Neural cell (in vitro differentiated cells): Measurements from ENCODE around the gene AADACL2. TPM values are rescaled to one million over a fixed set of nuclear protein-coding genes. Genes with fewer than 3 reads are reported as not detected.

Source experiments
- H2AFZ ChIP-seq: fragments of 200-600, 300-800 bp; sonication (generic), shearing (Covaris generic); 2 replicates; pipeline ENCODE4 v1.6.0; 2014; ENCODE audit warnings: low read depth, mild to moderate bottlenecking, antibody characterized with exemption, low read length, moderate library complexity
- H3F3A ChIP-seq: fragments of 200-600 bp; shearing (Covaris generic); 2 replicates; pipeline ENCODE4 v1.6.1; 2016; ENCODE audit warnings: mild to moderate bottlenecking, moderate library complexity, mixed read lengths, antibody characterized with exemption, low read length; ENCODE audit not compliant: insufficient read depth, poor library complexity, severe bottlenecking
- H3K27ac ChIP-seq: fragments of 200-600, 300-800 bp; sonication (generic), shearing (Covaris generic); 2 replicates; pipeline ENCODE4 v1.5.1; 2014; ENCODE audit warnings: mild to moderate bottlenecking, low read length, moderate library complexity
- H3K27me3 ChIP-seq: fragments of 300-800, 200-600 bp; sonication (generic), shearing (Covaris generic); 2 replicates; pipeline ENCODE4 v1.6.0; 2014; ENCODE audit warnings: mild to moderate bottlenecking, low read depth, low read length, moderate library complexity; ENCODE audit not compliant: insufficient read depth
- H3K36me3 ChIP-seq: fragments of 300-800, 200-600 bp; sonication (generic), shearing (Covaris generic); 2 replicates; pipeline ENCODE4 v1.5.1; 2014; ENCODE audit warnings: mild to moderate bottlenecking, antibody characterized with exemption, low read length, moderate library complexity; ENCODE audit not compliant: insufficient read depth
- H3K4me2 ChIP-seq: fragments of 300-800, 200-600 bp; sonication (generic), shearing (Covaris generic); 2 replicates; pipeline ENCODE4 v1.6.0; 2014; ENCODE audit warnings: mild to moderate bottlenecking, low read length
- H3K4me3 ChIP-seq: fragments of 300-800, 200-600 bp; sonication (generic), shearing (Covaris generic); 2 replicates; pipeline ENCODE4 v1.5.1; 2014; ENCODE audit warnings: mild to moderate bottlenecking, low read length, moderate library complexity
- H3K79me2 ChIP-seq: fragments of 200-600 bp; shearing (Covaris generic); replicated peaks from 2 replicates; pipeline ENCODE4 v1.6.0; 2014; ENCODE audit warnings: mild to moderate bottlenecking, low read length, moderate library complexity; ENCODE audit not compliant: insufficient read depth
- H3K9ac ChIP-seq: fragments of 300-800, 200-600 bp; sonication (generic), shearing (Covaris generic); 2 replicates; pipeline ENCODE4 v1.6.1; 2016; ENCODE audit warnings: mild to moderate bottlenecking, low read length, mixed read lengths
- H3K9me2 ChIP-seq: fragments of 200-600 bp; shearing (Covaris generic); 2 replicates; pipeline ENCODE4 v1.6.1; 2016; ENCODE audit warnings: mild to moderate bottlenecking, low read length, mixed read lengths; ENCODE audit not compliant: insufficient read depth
- H3K9me3 ChIP-seq: fragments of 200-600, 300-800 bp; sonication (generic), shearing (Covaris generic); 2 replicates; pipeline ENCODE4 v1.6.1; 2016; ENCODE audit warnings: mild to moderate bottlenecking, mixed run types, low read length, moderate library complexity, mixed read lengths
- H4K20me1 ChIP-seq: fragments of 200-600 bp; shearing (Covaris generic); 2 replicates; pipeline ENCODE4 v1.6.1; 2016; ENCODE audit warnings: mild to moderate bottlenecking, mixed run types; ENCODE audit not compliant: insufficient read depth
- CTCF ChIP-seq: fragments of 450-650 bp; IDR thresholded peaks from 2 replicates; pipeline ENCODE4 v1.5.1; 2014; ENCODE audit warnings: antibody characterized with exemption, mild to moderate bottlenecking, moderate library complexity; ENCODE audit not compliant: poor library complexity, severe bottlenecking
- EP300 ChIP-seq: fragments of 450-650 bp; conservative IDR thresholded peaks from 2 replicates; pipeline ENCODE4 v1.6.1; 2014; ENCODE audit warnings: antibody characterized with exemption, mild to moderate bottlenecking, moderate library complexity; ENCODE audit not compliant: poor library complexity, severe bottlenecking
- EZH2 ChIP-seq: fragments of 200-600, 300-800 bp; shearing (Covaris generic), sonication (generic); IDR thresholded peaks from 2 replicates; pipeline ENCODE4 v1.6.1; 2014; ENCODE audit warnings: antibody characterized with exemption, low read length, borderline replicate concordance, mild to moderate bottlenecking; ENCODE audit not compliant: insufficient read depth, poor library complexity, severe bottlenecking
- MXI1 ChIP-seq: fragments of 450-650 bp; conservative IDR thresholded peaks from 2 replicates; pipeline ENCODE4 v1.6.1; 2014; ENCODE audit warnings: antibody characterized with exemption, mild to moderate bottlenecking; ENCODE audit not compliant: poor library complexity, severe bottlenecking
- POLR2AphosphoS5 ChIP-seq: IDR thresholded peaks from 2 replicates; pipeline ENCODE4 v1.6.1; 2012
- RAD21 ChIP-seq: fragments of 450-650 bp; conservative IDR thresholded peaks from 2 replicates; pipeline ENCODE4 v1.6.1; 2014; ENCODE audit warnings: antibody characterized with exemption, mild to moderate bottlenecking, moderate library complexity
- REST ChIP-seq: IDR thresholded peaks from 2 replicates; pipeline ENCODE4 v1.6.1; 2012; ENCODE audit warnings: borderline replicate concordance
- SMC3 ChIP-seq: fragments of 450-650 bp; conservative IDR thresholded peaks from 2 replicates; pipeline ENCODE4 v1.6.1; 2014; ENCODE audit warnings: antibody characterized with exemption, mild to moderate bottlenecking, moderate library complexity; ENCODE audit not compliant: poor library complexity
- TAF1 ChIP-seq: IDR thresholded peaks from 2 replicates; pipeline ENCODE4 v1.6.1; 2012; ENCODE audit warnings: low read depth
- polyA plus RNA-seq: library from polyadenylated mRNA; depleted of rRNA; stranded (reverse); fragments of >200 nt; gene quantifications from 2 replicates; pipeline ENCODE4 v1.2.3, GENCODE V29; 2014

The AADACL2 gene
- polyA plus RNA-seq, 1 donor from 2014 or later, result not detected

- Histone ChIP-seq H2AFZ (no peak overlapping the region), H3K4me2 (no peak overlapping the region), H3K4me3 (no peak overlapping the region), H4K20me1 (no peaks in the 10 kb centered on the region), H3F3A (no peaks in the 10 kb centered on the region), H3K9me2 (no peaks in the 10 kb centered on the region), H3K27ac (no peak overlapping the region), H3K27me3 (no peaks in the 10 kb centered on the region), H3K9ac (no peak overlapping the region), H3K79me2 (no peaks in the 10 kb centered on the region), H3K36me3 (no peaks in the 10 kb centered on the region), H3K9me3 (no peaks in the 10 kb centered on the region)
- no peak for TF ChIP-seq EZH2
- no peak for TF ChIP-seq CTCF
- TF ChIP-seq EP300, result no peak
- no peak for TF ChIP-seq RAD21
- no peak for TF ChIP-seq REST
Observed at GRCh38 chr3:151688571-151688970, 45.2 kb upstream of the AADACL2 start.

GRCh38 chr3:151690645-151691044 lies 43.1 kb upstream of the AADACL2 start:
- no peaks in the 10 kb centered on the region for H3K27me3 ChIP-seq
- H3K9me3 ChIP-seq, result no peaks in the 10 kb centered on the region
- H3K4me3 ChIP-seq, result no peak overlapping the region
- TF ChIP-seq SMC3, result no peak
- no peak for TF ChIP-seq RAD21
- no peak for TF ChIP-seq REST
- no peak for TF ChIP-seq TAF1
- no peak for TF ChIP-seq POLR2AphosphoS5
- TF ChIP-seq CTCF, result no peak
- no peak for TF ChIP-seq MXI1
- TF ChIP-seq EZH2, result no peak
- no peak for TF ChIP-seq EP300
- no peak overlapping the region for H2AFZ ChIP-seq
- no peaks in the 10 kb centered on the region for H3F3A ChIP-seq
- H3K79me2 ChIP-seq, result no peaks in the 10 kb centered on the region
- no peaks in the 10 kb centered on the region for H3K9me2 ChIP-seq
- H3K4me2 ChIP-seq, result no peak overlapping the region
- no peaks in the 10 kb centered on the region for H3K36me3 ChIP-seq
- no peaks in the 10 kb centered on the region for H4K20me1 ChIP-seq
- no peak overlapping the region for H3K9ac ChIP-seq
- H3K27ac ChIP-seq, result no peak overlapping the region
